ENCODE measurements around the gene SRSF5.

- TF ChIP-seq CTCF (IDR thresholded peaks at IDR 0.05), result no peak
- TF ChIP-seq POLR2AphosphoS5 (IDR thresholded peaks at IDR 0.05), result no peak
Measured at GRCh38 chr14:69795691-69796090, 28.7 kb downstream of the SRSF5 start.
